A549 (cell line): ENCODE measurements around the gene UNC13B.

Experiments
- CTCF ChIP-seq: fragments of >200 bp; sonication (Bioruptor Twin); formaldehyde crosslinking; IDR thresholded peaks from 3 replicates; pipeline ENCODE4 v1.5.1; 2016
- ZC3H11A ChIP-seq: fragments of 450-650 bp; IDR thresholded peaks from 2 replicates; pipeline ENCODE4 v1.6.1; 2014; ENCODE audit warnings: antibody characterized with exemption, mild to moderate bottlenecking

GRCh38 chr9:35416098-35416427 is 254.3 kb downstream of the UNC13B start:
- TF ChIP-seq CTCF (no peak), ZC3H11A (no peak)
